Activated CD8-positive, alpha-beta memory T cell treated with anti-CD3 and anti-CD28 coated beads, Interleukin-2, amount 50 U/mL, for 1 hour (primary cell): ENCODE results near the gene SLC2A10.

ENCODE experiments used
- DNase-seq: peaks from one replicate; pipeline ENCODE4 v3.0.0-alpha.2; 2020; ENCODE audit errors: extremely low read depth

The SLC2A10 gene

DNA sequence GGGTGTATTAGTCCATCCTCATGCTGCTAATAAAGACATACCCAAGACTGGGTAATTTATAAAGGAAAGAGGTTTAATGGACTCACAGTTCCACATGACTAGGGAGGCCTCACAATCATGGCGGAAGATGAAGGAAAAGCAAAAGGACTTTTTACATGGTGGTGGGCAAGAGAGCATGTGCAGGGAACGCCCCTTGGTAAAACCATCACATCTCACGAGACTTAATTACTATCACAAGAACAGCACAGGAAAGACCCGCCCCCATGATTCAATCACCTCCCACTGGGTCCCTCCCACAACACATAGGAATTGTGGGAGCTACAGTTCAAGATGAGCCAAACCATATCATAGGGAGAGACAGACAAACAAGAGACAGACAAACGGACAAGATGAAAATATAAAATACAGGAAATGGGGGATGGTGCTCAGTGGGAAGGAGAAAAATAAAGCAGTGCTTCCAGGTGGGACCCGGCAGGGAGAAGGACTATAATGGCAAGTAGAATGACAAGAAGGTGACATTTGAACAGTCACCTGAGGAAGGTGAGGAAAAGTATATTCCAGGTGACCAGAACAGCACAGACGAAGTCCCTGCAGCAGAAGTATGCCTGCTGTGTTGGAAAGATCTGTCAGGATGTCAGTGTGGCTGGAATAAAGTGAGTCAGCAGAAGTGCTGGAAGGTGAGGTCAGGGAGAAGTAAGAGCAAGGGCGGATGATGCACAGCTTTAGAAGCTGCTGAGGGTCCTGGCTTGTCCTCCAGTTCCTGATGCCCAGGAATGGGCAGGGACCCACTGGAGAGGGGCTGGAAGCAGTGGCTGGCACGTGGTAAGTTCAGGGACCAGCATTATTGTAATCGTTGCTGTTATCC, 61.1 kb downstream of the SLC2A10 start:
- no peak for DNase-seq

DNA sequence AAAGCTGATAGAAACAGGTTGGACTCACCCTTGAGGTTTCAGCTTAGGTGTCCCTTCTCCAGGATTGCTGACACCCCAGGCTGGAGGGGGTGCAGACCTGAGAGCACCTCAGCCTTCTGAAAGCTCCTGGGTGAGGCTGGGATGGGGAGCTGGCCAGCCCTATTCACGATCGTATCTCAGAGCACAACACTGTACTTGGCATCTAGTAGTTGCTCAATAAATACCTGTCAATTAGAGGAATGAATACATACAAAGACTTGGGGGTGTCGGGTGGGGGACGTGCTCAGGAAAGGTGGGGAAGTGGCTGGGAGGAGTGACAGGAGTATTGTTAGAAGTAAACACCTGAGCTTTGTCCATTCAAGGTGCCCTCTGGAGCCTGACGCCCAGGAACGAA, 61.7 kb downstream of the SLC2A10 start:
- DNase-seq = no peak

DNA sequence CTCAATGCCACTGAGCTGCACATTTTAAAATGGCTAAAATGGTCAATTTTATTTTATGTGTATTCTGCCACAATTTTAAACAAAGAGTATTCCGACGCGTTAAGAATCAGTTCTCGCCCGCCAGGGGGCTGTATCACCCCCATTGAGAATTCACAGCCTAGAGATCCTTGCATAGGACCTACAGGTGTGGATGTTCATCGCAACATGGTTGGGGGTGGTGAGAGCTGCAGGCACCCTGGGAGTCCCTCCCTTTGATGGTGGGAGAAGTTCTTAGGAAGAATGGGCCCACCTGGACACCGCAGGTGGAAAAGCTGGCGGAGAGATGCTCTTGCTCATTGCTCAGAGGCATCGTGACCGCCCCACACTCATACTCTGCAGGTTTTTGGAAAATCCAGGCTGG, 63.5 kb downstream of the SLC2A10 start:
- DNase-seq = no peak

DNA sequence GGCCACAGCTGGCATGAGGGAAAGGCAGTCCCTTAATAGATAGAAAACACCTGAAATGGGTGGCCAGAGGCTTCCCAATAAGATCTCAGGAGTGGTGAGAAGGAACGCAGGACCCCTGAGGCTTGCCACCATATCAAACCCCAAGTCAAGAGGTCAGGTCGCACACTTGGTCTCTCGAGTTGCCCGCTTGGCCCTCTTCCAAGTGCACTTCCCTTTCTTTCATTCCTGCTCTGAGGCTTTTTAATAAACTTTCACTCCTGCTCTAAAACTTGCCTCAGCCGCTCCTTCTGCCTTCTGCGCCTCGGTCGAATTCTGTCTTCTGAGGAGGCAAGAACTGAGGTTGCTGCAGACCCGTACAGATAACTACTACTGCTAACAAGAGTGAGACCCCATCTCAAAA, 64.2 kb downstream of the SLC2A10 start:
- no peak for DNase-seq

DNA sequence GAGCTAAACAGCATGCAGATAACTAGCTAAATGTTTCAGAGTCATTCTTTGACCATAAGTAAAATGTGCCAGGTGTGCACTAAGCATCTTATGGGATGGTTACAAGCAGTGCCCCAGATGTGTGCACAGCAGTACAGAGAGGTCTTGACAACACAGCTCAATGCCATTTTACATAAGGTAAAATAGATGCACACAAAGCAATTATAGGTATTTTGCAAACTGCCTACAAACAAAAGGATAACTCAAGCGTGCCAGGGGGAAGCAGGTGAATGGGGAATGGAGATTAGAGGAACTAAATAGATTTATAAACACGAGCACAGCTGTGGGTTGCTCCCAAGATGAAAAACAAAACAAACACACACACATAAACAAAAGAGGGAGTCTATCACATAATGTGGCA, 64.8 kb downstream of the SLC2A10 start:
- no peak for DNase-seq

DNA sequence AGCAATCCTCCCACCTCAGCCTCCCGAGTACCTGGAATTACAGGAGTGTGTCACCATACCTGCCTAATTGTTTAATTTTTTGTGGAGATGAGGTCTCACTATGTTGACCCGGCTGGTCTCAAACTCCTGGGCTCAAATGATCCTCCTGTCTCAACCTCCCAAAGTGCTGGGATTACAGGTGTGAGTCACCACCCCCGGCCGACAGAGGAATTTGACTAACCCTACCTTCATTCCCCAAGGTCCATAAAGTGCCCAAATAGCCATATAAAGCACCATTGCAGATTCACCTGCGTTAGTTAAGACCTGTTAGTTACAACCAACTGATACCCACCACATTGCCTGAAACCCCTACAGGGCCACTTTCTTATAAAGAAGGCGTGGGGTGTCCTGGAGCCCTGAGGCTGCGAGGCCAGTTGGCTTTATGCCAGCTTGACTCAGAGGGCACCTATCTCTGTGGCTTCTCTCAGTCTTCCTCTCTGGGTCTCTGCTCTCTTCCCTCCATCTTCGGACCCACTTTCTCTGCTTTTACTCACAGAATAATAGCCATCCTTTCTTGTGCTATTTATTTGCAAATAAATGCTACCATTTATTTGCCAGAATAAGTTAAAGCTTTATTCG, 65.6 kb downstream of the SLC2A10 start:
- DNase-seq = no peak

DNA sequence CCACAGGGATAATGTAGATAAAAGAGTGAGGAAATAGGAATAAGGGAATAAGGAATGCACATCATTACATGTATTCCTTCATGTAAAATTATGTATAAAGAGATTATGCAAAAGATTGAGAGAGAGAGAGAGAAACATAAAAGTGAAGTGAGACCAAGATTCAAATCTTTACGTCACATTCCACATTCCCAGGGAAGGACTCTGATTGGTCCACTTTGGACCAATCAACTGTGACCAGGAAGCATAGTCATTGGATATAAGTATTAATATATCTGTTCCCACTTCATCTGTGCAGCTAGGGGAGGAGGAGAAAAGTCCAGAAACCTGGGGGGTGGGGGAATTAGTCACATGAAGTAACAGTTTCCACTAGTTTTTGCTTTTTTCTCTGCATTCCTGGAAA, 66.4 kb downstream of the SLC2A10 start:
- no peak for DNase-seq

DNA sequence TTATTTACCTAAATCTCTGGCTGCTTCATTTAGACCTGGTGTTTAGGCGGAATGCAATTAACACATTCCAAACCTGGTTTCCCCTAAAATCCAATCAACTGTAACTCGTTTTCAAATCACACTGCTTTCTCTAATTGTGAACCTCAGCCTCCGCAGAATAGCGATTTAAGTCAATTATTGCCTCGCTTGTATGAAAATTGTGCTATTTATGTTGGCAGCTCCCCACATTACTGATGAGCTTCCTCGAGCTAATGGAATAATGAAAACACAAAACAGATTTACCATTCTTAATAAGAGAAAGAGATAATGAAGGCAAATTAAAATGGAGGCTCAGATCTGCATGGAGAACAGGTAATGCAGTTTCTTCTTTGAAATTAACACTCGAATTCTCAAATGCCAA, 67.9 kb downstream of the SLC2A10 start:
- no peak for DNase-seq

DNA sequence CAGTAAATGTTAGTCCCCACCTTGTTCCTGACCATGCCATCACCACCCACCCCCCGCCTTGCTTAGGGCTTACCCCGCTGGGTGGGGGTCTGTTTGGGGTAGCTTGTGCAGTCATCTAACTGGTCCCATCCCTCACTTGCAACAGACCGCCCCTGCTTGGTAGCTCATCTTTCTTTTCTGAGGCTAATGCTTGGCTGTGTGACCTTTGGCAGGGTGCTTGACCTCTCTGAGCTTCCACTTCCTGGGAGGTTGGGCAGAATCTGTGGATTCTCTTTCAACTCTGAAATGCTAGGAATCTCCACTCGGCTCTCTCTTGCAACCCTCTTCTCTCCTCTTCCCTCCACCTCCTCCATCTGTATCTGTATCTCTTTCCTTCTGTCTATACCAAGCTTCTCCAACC, 70.4 kb downstream of the SLC2A10 start:
- DNase-seq = no peak

DNA sequence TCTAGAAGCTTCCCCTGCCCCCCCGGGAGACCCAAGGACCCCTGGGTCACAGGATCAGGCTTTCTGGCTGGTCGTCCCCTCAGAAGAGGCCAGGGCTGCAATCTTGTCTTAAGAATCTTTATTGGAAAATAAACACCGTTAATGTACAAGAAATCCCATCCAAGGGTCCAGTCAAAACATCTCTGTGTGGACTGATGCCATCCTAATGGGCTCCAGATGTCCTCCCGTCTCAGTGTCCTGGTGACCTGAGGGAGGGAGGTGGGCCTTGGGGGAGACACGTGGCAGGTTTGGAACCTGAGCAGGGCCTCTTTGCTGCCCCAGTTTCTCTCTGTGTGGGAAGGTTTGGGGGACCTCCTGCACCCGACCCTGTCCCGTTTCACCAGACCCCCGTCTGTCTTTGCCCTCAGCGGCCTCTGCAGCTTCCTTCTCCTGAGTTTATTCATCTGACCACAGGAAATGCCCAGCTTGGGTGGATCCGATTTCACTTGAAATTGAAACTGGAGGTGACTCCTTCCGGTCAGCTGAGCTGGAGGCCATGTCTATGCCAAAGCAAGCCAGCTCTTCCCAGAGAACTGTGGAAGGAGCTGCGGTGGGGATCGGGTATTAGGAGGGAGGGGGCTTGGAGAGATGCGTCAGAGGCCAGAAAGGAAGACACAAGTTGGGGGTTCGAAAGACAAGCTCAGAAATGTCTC, 75.1 kb downstream of the SLC2A10 start:
- no peak for DNase-seq
